Loucy (cell line): ENCODE data around the gene ABCC3.

ENCODE experiments used
- H2AFZ ChIP-seq: fragments of 200-600 bp; sonication (generic); 2 replicates; pipeline ENCODE4 v1.6.0; 2016; ENCODE audit warnings: antibody characterized with exemption, mild to moderate bottlenecking, low read length, moderate library complexity
- H3F3A ChIP-seq: fragments of 200-600 bp; 2 replicates; pipeline ENCODE4 v1.6.0; 2016; ENCODE audit warnings: antibody characterized with exemption, low read depth, mild to moderate bottlenecking
- H3K27me3 ChIP-seq: fragments of 200-600 bp; sonication (generic); 2 replicates; pipeline ENCODE4 v1.6.1; 2014; ENCODE audit warnings: low read length, mild to moderate bottlenecking; ENCODE audit not compliant: insufficient read depth, poor library complexity, severe bottlenecking
- H3K36me3 ChIP-seq: fragments of 200-600 bp; sonication (generic); 2 replicates; pipeline ENCODE4 v1.6.1; 2016; ENCODE audit warnings: low read length; ENCODE audit not compliant: insufficient read depth
- H3K4me1 ChIP-seq: fragments of 200-600 bp; sonication (generic); 2 replicates; pipeline ENCODE4 v1.5.1; 2014; ENCODE audit warnings: low read length, mild to moderate bottlenecking; ENCODE audit not compliant: insufficient read depth, poor library complexity, severe bottlenecking
- H3K4me2 ChIP-seq: fragments of 200-600 bp; sonication (generic); 2 replicates; pipeline ENCODE4 v1.6.0; 2014; ENCODE audit warnings: antibody characterized with exemption, low read length, low read depth, mild to moderate bottlenecking; ENCODE audit not compliant: poor library complexity, severe bottlenecking
- H3K4me3 ChIP-seq: fragments of 200-600 bp; sonication (generic); 2 replicates; pipeline ENCODE4 v1.5.1; 2014; ENCODE audit warnings: low read length, mild to moderate bottlenecking, mixed read lengths; ENCODE audit not compliant: poor library complexity, severe bottlenecking
- H3K79me2 ChIP-seq: fragments of 200-600 bp; sonication (generic); 2 replicates; pipeline ENCODE4 v1.6.1; 2014; ENCODE audit warnings: low read length; ENCODE audit not compliant: insufficient read depth
- H3K9ac ChIP-seq: fragments of 200-600 bp; sonication (generic); 2 replicates; pipeline ENCODE4 v1.6.0; 2014; ENCODE audit warnings: mild to moderate bottlenecking, low read depth, low read length, moderate library complexity; ENCODE audit not compliant: poor library complexity, severe bottlenecking
- H3K9me2 ChIP-seq: fragments of 200-600 bp; sonication (generic); replicated peaks from 2 replicates; pipeline ENCODE4 v1.6.1; 2016; ENCODE audit warnings: low read depth, low read length, mixed read lengths
- H3K9me3 ChIP-seq: fragments of 200-600 bp; sonication (generic); 2 replicates; pipeline ENCODE4 v1.6.1; 2014; ENCODE audit warnings: mild to moderate bottlenecking, antibody characterized with exemption, low read length, low read depth; ENCODE audit not compliant: insufficient read depth
- H4K20me1 ChIP-seq: fragments of 200-600 bp; sonication (generic); 2 replicates; pipeline ENCODE4 v1.6.0; 2014; ENCODE audit warnings: antibody characterized with exemption, low read length, mild to moderate bottlenecking; ENCODE audit not compliant: insufficient read depth, poor library complexity, severe bottlenecking
- CTCF ChIP-seq: fragments of 200-600 bp; sonication (generic); conservative IDR thresholded peaks from 2 replicates; pipeline ENCODE4 v1.5.1; 2014; ENCODE audit warnings: mild to moderate bottlenecking, antibody characterized with exemption, low read length
- EZH2phosphoT487 ChIP-seq: fragments of 200-600 bp; IDR thresholded peaks from 2 replicates; pipeline ENCODE4 v1.6.1; 2018; ENCODE audit warnings: antibody characterized with exemption, mild to moderate bottlenecking, moderate library complexity, borderline replicate concordance

The ABCC3 gene

DNA sequence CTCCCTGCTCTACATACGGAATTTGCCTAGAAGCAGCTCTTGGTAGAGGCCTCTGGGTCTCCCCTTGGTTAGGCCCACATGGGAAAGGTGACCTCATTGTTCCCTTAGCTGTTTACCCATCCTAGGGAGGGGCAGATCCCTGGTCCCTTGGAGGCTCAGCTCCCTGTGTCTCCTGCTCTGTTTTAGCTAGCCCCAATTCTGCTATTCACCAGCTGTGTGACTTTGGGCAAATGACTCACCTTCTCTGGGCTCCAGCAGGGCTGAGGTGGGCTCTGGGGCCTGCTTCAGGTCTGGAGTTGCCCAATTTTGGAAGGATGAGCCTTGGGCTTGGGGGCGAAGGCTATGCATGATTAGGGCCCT is 3.9 kb downstream of the ABCC3 start:
- Histone ChIP-seq H3K36me3 (no peaks in the 10 kb centered on the region), H3K4me2 (no peak overlapping the region), H3K9me2 (no peaks in the 10 kb centered on the region), H2AFZ (no peak overlapping the region), H3K27me3 (no peaks in the 10 kb centered on the region), H3F3A (no peaks in the 10 kb centered on the region), H3K79me2 (no peaks in the 10 kb centered on the region), H4K20me1 (no peaks in the 10 kb centered on the region), H3K4me1 (peaks cover 4% of the 10 kb centered on the region), H3K4me3 (no peak overlapping the region), H3K9ac (no peak overlapping the region), H3K9me3 (no peaks in the 10 kb centered on the region)
- TF ChIP-seq EZH2phosphoT487 (no peak), CTCF (no peak)

DNA sequence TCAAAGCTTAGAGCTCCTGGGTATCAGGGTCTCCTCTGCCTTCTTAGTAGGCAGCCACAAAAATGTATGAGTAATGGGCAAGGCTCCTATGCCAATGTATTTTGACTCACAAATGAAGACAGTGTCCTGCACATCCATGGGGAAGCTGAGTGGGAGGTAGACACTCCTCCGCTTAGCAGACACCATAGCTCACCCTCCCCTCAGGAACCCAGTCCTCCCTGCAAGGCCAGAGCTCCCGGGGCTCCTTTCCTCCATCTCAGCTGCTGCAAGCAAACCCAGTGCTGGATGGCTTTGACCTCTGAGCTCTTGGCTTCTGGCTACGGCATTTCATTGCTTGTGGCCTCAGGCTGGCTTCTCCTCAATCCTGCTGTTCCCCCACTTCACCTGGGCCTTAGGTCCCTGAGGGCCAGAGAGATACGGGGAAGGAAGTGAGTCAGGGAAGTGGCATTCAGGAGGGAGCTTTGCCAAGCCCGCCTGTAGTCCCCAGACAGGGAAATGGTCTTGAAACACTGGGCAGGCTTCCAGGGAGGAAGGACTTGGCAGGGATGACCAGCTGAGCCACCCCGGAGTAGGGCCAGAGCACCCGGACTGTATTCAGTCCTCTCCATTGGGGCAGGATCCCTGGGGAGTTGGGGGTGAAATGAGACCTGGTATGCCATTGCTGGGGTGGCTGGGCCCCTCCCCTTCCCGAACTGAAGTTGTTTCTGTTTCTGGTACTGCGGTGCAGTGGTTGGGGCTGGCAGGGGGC is 4.5 kb downstream of the ABCC3 start:
- Histone ChIP-seq H3K4me2 (no peak overlapping the region), H3K9me3 (no peaks in the 10 kb centered on the region), H2AFZ (no peak overlapping the region), H3K4me1 (peaks cover 4% of the 10 kb centered on the region), H3K9ac (no peak overlapping the region), H3F3A (no peaks in the 10 kb centered on the region), H3K79me2 (no peaks in the 10 kb centered on the region), H3K36me3 (no peaks in the 10 kb centered on the region), H3K4me3 (no peak overlapping the region), H4K20me1 (no peaks in the 10 kb centered on the region), H3K9me2 (no peaks in the 10 kb centered on the region), H3K27me3 (no peaks in the 10 kb centered on the region)
- TF ChIP-seq EZH2phosphoT487 (no peak), CTCF (no peak)

DNA sequence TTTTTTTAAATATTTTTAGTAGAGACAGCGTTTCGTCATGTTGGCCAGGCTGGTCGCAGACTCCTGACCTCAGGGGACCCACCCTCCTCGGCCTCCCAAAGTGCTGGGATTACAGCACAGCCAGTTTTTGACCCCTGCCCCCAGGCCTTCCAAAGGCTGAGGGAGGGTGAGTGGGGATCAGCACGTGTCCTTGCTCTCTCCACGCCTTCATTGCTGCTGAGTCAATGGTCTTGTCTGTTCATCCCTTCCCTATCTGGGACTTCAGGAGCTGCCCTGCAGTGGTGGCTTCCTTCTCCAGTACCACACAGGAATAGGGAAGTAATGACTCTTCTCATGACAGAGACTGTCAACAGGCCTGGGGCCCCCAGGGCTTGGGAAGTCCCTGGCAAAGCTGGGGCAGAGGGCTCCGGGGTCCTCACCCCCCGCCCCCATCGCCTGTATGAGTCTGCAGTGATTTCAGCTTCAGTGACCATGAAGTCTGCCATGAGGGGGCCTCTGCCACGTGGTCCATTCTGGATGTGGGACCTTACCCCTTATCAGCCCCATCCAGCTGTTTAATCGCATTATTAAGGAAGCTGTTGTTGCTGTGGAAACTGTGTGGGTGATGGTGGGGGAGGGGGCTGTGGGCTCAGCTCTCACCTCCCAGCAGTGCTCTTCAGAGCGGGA is 6.1 kb downstream of the ABCC3 start:
- no peak overlapping the region for H3K4me2 ChIP-seq
- no peaks in the 10 kb centered on the region for H3K36me3 ChIP-seq
- TF ChIP-seq EZH2phosphoT487 (no peak), CTCF (no peak)
- H3K79me2 ChIP-seq, result no peaks in the 10 kb centered on the region
- H3K4me3 ChIP-seq, result no peak overlapping the region
- H3F3A ChIP-seq, result no peaks in the 10 kb centered on the region
- H4K20me1 ChIP-seq, result no peaks in the 10 kb centered on the region
- H3K9me2 ChIP-seq, result no peaks in the 10 kb centered on the region
- H2AFZ ChIP-seq, result no peak overlapping the region
- H3K4me1 ChIP-seq, result peaks cover 4% of the 10 kb centered on the region
- H3K27me3 ChIP-seq, result no peaks in the 10 kb centered on the region
- H3K9ac ChIP-seq, result no peak overlapping the region
- H3K9me3 ChIP-seq, result no peaks in the 10 kb centered on the region
